Measurements from ENCODE around the gene SCMH1. TPM values are rescaled to one million over a fixed set of nuclear protein-coding genes. Genes with fewer than 3 reads are reported as not detected.

Gene SCMH1
- total RNA-seq, 1 experiment from 2014 or later: 19.4 TPM

DNA sequence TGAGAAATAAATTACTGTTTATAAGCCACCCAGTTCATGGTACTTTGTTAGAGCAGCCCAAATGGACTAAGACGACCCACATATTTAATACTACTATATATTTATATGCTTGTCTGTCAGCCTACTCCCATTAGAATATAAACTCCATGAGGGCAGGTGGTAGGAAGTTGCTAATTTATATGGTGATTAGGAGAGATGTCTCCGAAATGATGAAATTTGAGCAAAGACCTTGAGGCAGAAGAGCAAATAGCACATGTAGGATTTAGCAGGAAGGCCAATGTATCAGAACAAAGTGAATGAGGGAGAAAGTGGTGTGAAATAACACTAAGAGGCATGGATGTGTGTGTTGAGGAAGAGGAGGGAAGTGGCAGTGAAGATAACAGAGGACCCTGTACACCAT is 210.0 kb downstream of the SCMH1 start (continued):
- no peak for TF ChIP-seq ZNF532 (CRISPR knock-in tag; IDR thresholded peaks at IDR 0.05; ENCODE audit: borderline replicate concordance)
- TF ChIP-seq ZNF396 (CRISPR knock-in tag; IDR thresholded peaks at IDR 0.05; ENCODE audit: borderline replicate concordance): no peak
- TF ChIP-seq JAZF1 (CRISPR knock-in tag; IDR thresholded peaks at IDR 0.05): no peak

DNA sequence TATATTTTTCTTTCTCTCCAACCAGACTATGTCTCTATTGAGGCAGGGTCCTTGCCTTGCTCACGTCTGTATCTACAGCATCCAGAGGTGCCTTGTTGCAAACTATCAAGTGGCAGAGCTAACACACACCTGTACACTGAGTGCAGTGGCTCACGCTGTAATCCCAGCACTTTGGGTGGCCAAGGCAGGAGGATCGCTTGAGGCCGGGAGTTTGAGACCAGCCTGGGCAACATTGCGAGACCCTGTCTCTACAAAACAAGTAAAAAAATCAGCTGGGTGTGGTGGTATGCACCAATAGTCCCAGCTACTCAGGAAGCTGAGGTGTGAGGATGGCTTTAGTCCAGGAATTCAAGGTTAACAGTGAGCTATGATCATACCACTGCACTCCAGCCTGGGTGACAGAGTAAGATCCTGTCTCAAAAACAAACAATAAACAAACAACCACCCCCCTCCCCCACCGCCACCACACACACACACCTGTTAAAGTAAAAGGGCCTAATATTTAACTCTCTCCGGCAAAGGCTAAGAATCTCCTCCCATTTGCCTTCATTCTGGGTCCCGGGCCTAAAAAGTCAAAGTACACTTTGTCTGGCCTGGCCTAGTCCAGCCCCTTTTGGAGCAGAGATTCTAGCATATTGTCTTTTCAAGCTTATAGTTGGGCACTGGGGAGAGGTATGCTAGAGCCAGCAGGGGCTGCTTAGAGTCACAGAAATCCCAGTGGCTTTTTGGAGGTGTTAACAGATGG is 211.1 kb downstream of the SCMH1 start:
- no peak for DNase-seq (ENCODE audit: low spot score)
- ChIA-PET POLR2A (no interaction called here), CTCF (no interaction called here)
- peaks cover 37% of the 10 kb centered on the region for H3K36me3 Mint-ChIP-seq
- no peak overlapping the region for H3K27ac Mint-ChIP-seq
- peaks cover 8% of the 10 kb centered on the region; the same call in 1 of the 2 replicates for H3K27me3 Mint-ChIP-seq (ENCODE audit: low read depth)
- H3K4me1 Mint-ChIP-seq: peaks cover 19% of the 10 kb centered on the region
- peaks cover 4% of the 10 kb centered on the region; the same call in 1 of the 2 replicates for H3K9me3 Mint-ChIP-seq
- ATAC-seq: no peak
- H3K4me3 Mint-ChIP-seq: no peak overlapping the region
- TF ChIP-seq ERG (CRISPR knock-in tag; IDR thresholded peaks at IDR 0.05): no peak
- TF ChIP-seq STAT6 (CRISPR knock-in tag; conservative IDR thresholded peaks at IDR 0.05; ENCODE audit: low read depth): no peak
- TF ChIP-seq IRF1 (CRISPR knock-in tag; IDR thresholded peaks at IDR 0.05): no peak
- TF ChIP-seq TEAD1 (CRISPR knock-in tag; IDR thresholded peaks at IDR 0.05): no peak
- TF ChIP-seq CTCF (IDR thresholded peaks at IDR 0.05): no peak
- TF ChIP-seq HMGA2 (CRISPR knock-in tag; IDR thresholded peaks at IDR 0.05): no peak
- TF ChIP-seq, protein P1, sequence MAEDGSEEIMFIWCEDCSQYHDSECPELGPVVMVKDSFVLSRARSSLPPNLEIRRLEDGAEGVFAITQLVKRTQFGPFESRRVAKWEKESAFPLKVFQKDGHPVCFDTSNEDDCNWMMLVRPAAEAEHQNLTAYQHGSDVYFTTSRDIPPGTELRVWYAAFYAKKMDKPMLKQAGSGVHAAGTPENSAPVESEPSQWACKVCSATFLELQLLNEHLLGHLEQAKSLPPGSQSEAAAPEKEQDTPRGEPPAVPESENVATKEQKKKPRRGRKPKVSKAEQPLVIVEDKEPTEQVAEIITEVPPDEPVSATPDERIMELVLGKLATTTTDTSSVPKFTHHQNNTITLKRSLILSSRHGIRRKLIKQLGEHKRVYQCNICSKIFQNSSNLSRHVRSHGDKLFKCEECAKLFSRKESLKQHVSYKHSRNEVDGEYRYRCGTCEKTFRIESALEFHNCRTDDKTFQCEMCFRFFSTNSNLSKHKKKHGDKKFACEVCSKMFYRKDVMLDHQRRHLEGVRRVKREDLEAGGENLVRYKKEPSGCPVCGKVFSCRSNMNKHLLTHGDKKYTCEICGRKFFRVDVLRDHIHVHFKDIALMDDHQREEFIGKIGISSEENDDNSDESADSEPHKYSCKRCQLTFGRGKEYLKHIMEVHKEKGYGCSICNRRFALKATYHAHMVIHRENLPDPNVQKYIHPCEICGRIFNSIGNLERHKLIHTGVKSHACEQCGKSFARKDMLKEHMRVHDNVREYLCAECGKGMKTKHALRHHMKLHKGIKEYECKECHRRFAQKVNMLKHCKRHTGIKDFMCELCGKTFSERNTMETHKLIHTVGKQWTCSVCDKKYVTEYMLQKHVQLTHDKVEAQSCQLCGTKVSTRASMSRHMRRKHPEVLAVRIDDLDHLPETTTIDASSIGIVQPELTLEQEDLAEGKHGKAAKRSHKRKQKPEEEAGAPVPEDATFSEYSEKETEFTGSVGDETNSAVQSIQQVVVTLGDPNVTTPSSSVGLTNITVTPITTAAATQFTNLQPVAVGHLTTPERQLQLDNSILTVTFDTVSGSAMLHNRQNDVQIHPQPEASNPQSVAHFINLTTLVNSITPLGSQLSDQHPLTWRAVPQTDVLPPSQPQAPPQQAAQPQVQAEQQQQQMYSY (CRISPR knock-in tag; IDR thresholded peaks at IDR 0.05): no peak
- TF ChIP-seq ZNF396 (CRISPR knock-in tag; IDR thresholded peaks at IDR 0.05; ENCODE audit: borderline replicate concordance): no peak
- TF ChIP-seq TCF7 (CRISPR knock-in tag; IDR thresholded peaks at IDR 0.05; ENCODE audit: low read depth): no peak
- no peak for TF ChIP-seq USF2 (CRISPR knock-in tag; IDR thresholded peaks at IDR 0.05)
- TF ChIP-seq PREB (CRISPR knock-in tag; IDR thresholded peaks at IDR 0.05; ENCODE audit: borderline replicate concordance): no peak
- no peak for TF ChIP-seq IRF2 (CRISPR knock-in tag; IDR thresholded peaks at IDR 0.05; ENCODE audit: borderline replicate concordance, low read depth)
- TF ChIP-seq, protein P2, sequence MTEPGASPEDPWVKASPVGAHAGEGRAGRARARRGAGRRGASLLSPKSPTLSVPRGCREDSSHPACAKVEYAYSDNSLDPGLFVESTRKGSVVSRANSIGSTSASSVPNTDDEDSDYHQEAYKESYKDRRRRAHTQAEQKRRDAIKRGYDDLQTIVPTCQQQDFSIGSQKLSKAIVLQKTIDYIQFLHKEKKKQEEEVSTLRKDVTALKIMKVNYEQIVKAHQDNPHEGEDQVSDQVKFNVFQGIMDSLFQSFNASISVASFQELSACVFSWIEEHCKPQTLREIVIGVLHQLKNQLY (CRISPR knock-in tag; IDR thresholded peaks at IDR 0.05): no peak
- no peak for TF ChIP-seq ZNF219 (CRISPR knock-in tag; IDR thresholded peaks at IDR 0.05; ENCODE audit: borderline replicate concordance)
